ENCODE data around the gene ZRANB1.

ZRANB1 gene

GRCh38 chr10:124955243-124955642 lies 13.3 kb downstream of the ZRANB1 start:
- H3K27ac ChIP-seq: no peak overlapping the region
- TF ChIP-seq ZFX (IDR thresholded peaks at IDR 0.05): no peak

DNA sequence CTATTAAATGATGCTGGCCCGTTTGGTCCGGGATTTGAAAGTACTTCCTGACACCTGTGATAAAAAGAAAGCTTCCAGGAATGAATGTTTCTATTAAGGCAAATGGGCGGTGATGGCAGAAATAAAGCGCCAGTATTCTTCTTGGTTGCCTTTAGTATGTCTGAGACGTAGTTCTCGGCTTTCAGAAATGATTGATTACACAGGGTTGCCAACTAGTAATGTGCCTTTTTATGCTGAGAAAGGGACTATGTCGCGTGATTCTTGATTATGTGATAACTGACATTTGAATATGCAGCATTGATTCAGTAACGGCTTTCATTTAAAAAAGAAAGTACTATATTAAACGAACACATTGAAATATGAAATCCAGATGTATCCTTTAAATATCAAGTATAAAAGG lies 13.9 kb downstream of the ZRANB1 start:
- TF ChIP-seq, protein P1, sequence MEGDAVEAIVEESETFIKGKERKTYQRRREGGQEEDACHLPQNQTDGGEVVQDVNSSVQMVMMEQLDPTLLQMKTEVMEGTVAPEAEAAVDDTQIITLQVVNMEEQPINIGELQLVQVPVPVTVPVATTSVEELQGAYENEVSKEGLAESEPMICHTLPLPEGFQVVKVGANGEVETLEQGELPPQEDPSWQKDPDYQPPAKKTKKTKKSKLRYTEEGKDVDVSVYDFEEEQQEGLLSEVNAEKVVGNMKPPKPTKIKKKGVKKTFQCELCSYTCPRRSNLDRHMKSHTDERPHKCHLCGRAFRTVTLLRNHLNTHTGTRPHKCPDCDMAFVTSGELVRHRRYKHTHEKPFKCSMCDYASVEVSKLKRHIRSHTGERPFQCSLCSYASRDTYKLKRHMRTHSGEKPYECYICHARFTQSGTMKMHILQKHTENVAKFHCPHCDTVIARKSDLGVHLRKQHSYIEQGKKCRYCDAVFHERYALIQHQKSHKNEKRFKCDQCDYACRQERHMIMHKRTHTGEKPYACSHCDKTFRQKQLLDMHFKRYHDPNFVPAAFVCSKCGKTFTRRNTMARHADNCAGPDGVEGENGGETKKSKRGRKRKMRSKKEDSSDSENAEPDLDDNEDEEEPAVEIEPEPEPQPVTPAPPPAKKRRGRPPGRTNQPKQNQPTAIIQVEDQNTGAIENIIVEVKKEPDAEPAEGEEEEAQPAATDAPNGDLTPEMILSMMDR (conservative IDR thresholded peaks at IDR 0.05): no peak
- TF ChIP-seq ZFX (IDR thresholded peaks at IDR 0.05): no peak
- no peak overlapping the region for H3K27ac ChIP-seq

GRCh38 chr10:124956764-124957163 lies 14.8 kb downstream of the ZRANB1 start:
- no peak for TF ChIP-seq ZFX (IDR thresholded peaks at IDR 0.05)
- TF ChIP-seq, protein P1 (conservative IDR thresholded peaks at IDR 0.05): no peak
- H3K27ac ChIP-seq: no peak overlapping the region

- H3K27ac ChIP-seq: no peak overlapping the region
- TF ChIP-seq, protein P1 (conservative IDR thresholded peaks at IDR 0.05): no peak
- no peak for TF ChIP-seq ZFX (IDR thresholded peaks at IDR 0.05)
Observed at GRCh38 chr10:124957404-124957947, 15.6 kb downstream of the ZRANB1 start.

DNA sequence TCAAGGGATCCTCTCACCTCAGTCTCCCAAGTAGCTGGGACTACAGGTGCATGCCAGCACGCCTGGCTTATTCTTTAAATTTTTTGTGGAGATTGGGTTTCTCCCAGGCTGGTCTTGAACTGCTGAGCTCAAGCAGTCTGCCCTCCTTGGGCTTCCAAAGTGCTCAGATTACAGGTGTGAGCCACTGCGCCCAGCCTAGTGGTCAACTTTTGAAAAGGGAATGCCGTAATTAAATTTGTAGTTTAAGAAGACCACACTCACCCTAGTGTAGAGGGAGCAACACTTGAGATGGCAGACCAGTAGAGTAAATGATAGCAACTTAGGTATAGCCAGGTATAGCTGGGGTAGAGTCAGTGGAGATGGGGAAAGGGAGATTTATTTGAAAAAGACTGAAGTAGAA lies 17.6 kb downstream of the ZRANB1 start:
- H3K27ac ChIP-seq: no peak overlapping the region
- no peak for TF ChIP-seq ZFX (IDR thresholded peaks at IDR 0.05)
- TF ChIP-seq, protein P1 (conservative IDR thresholded peaks at IDR 0.05): no peak

DNA sequence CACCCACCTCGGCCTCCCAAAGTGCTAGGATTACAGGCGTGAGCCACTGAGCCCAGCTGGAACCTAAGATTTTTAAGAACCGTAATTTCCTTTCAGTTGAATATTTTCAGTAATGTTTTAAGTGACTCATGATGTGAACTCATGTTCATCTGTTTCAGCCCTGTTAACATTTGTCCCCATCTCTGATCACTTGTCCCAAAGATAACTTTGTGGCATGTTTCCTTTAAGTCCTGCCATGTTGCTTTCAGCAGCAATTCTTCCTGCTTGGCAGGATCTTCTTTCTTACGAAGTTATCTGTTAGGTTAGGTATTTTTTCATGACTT lies 19.3 kb downstream of the ZRANB1 start:
- H3K27ac ChIP-seq: no peak overlapping the region

DNA sequence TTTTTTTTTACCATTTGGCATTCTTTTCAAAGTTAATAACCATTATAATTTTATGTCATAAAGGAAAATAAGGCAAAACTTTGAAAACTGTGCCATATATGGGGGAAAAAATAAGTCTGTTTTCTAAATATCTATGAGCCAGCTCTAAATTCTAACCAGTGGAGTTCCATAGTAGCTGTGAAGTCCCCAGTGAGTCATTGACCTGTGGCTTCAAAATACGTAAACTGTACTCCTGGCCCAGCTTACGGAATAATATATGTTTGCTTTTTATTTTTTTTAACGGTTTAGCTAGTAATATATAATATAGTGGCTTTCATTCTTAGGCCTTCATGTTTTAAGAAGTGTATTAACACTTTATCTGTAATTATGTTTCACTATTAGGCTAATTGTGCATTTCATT lies 20.5 kb downstream of the ZRANB1 start:
- TF ChIP-seq, protein P1 (conservative IDR thresholded peaks at IDR 0.05): no peak
- no peak for TF ChIP-seq ZFX (IDR thresholded peaks at IDR 0.05)
- H3K27ac ChIP-seq: no peak overlapping the region

More for the DNA sequence above, 19.3 kb downstream of the ZRANB1 start:
- no peak for TF ChIP-seq ZFX (IDR thresholded peaks at IDR 0.05)
- TF ChIP-seq, protein P1 (conservative IDR thresholded peaks at IDR 0.05): no peak

Data from C4-2B (cell line).